NCI-H460 (cell line): ENCODE data around the gene KLC3. TPM values are rescaled to one million over a fixed set of nuclear protein-coding genes. Genes with fewer than 3 reads are reported as not detected.
"Not testable (repeated sequence)": the region's sequence is repeated elsewhere in the genome, so short reads cannot be mapped to it uniquely, and the experiment has no call there.

Experiments used
- DNase-seq: peaks from one replicate; pipeline ENCODE4 v3.0.0-alpha.2; 2016; ENCODE audit warnings: low read depth; ENCODE audit errors: extremely low read depth
- total RNA-seq: library from RNA; depleted of rRNA; stranded (reverse); fragments of >200 nt; shearing (Covaris generic); gene quantifications from 2 replicates; pipeline ENCODE4 v1.2.3, GENCODE V29; 2014

Gene KLC3
- total RNA-seq, 1 experiment from 2014 or later: 0.87 TPM

DNA sequence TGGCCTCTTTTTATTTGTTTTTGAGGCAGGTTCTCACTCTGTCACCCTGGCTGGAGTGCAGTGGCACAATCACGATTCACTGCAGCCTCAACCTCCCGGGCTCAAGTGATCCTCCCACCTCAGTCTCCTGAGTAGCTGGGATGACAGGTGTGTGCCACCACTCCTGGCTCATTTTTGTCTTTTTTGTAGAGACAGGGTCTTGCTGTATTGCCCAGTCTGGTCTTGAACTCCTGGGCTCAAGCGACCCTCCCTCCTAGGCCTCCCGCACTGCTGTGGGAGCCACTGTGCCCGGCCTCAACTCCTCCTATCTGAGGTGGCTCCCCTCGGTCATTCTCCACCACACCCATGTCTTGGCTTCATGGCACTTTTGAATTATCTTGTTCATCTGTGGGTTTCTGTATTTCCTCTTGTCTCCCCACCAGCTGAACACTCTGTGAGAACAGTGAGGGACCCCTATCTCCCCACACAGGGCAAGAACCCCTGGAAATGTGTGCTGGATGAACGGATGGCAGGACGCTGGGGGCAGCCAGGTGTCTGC lies 25.8 kb upstream of the KLC3 start:
- no peak for DNase-seq

DNA sequence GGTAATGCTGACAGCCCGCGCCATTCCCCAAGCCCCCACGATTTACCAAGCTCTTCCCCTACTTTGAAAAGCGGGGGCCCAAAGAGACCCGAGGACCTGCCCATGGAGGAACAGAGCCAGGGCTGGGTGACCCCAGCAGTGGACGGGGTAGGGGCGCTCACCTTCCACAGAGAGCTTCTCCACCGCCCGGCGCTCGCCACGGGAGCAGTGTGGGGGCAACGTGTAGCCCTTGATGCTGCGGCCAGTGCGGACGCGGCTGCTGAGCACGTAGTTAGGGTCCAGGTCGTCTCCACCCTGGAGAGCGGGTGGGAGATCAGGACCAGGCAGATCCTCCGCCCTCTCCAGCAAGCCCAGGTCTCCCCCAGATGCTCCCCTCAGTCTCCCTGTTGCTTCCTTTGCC lies 25.2 kb upstream of the KLC3 start:
- DNase-seq: no peak

DNA sequence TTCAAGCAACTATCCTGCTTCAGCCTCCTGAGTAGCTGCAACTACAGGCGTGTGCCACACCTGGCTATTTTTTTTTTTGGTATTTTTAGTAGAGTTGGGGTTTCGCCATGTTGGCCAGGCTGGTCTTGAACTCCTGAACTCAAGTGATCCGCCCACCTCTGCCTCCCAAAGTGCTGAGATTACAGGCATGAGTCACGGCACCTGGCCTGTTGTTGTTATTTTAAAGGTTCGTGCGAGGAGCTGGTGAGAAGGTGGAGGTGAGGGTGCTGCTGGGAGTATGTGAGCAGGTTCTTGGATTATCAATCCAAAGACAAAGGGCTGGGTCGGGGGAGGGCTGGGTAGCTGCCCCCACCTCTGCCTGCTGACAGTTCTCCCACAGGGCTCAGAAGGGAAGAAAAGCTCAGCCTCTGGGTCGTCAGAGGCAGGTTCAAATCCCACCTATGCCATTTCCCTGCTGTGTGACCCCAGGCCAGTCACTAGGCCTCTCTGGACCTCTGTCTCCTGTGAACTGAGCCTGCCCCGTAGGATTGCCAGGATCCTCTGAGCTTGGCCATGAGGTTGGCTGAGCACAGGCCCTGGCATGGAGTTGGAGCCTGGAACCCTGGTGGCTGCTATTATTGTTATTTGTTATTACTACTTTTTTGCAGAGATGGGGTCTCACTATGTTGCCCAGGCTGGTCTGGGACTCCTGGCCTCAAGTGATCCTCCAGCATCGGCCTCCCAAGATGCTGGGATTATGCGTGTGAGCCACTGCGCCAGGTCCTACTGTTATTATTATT lies 19.4 kb upstream of the KLC3 start:
- DNase-seq: no peak

DNA sequence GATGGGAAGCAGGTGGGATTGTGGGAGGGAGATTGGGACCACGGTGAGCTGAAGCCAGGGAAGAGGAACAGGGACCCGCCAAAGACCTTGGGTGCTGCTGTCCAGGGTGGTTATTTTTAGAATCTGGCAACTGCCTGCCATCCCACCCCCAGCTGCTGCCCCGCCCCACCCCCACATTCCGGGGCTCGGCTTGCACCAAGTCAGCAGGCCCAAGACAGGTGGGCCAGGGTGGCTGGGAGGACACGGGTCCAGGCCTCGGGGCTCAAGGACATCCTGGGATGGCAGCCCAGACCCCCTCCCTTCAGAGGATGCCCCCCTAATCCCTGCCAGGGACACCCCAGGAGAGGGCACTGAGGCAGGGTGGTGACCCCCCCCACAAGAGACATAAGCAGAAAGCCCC lies 18.7 kb upstream of the KLC3 start:
- DNase-seq: no peak

DNA sequence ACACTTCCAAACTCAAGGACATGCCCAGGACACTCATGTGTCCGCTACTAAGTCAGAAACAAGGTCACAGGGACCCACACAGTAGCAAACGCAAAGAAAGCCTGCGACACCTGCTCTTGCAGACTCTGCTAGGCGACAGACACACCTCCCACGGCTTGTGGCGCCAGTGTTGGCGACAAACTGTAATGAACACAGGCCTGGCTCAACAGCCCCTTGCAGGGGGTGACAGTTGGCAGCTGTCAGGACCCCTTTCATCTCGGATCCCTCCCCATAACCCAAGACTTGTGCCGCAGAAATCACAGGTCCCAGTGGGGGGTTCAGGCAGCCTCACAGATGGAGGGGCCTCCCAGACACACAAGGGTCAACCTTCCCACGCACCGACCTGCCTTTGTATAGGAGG lies 18.2 kb upstream of the KLC3 start:
- no peak for DNase-seq

DNA sequence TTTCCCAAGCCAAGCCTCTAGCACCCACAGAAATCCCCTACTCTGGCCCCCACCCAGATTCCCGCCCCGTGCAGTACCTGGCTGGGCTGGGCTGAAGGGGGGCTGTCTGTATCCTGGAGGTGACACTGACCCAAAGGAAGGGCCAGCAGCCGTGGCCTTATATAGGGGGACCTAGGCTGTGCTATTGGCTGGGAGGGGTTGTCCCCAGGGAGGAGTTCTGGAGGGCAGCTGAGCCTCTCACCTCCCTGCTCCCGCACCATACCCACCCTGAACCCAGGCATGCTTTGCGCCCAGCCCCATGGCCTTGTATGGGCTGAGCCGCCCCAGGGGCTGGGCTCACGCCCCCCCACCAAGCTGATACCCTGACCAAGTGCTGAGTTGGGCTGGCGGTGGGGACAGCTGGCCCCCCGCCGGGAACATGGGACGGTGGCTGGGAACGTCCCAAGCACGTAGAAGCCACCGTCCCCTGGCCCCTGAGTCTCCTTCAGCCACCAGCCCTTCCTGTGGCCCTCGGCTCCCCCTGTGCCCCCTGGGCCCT lies 17.7 kb upstream of the KLC3 start, which contains the start of gene CKM:
Gene CKM, minus strand, starts transcription at position 132 of the 538 bp plus-strand sequence. CDS start 3,162 bp downstream, outside the sequence.
- no peak for DNase-seq

DNA sequence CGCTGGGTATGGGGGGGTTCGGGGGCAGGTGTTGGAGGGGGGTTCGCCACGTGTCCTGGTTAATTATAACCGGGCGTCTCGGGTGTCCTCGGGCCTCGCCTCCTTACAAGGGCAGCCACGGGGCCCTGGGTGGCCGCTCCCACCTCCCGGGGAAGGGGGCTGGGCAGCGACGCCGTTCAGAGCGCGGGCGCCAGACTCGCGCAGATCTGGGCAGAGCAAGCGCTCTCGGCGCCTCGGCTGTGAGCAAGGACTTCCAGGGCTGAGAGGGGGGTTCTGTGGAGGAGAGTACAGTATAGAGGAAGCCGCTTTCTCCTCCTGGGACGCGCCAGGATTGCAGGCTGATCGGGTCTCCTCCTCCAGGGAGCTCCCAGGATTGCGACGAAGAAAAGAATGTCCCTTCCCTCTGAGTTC lies 16.9 kb upstream of the KLC3 start:
- DNase-seq: no peak

DNA sequence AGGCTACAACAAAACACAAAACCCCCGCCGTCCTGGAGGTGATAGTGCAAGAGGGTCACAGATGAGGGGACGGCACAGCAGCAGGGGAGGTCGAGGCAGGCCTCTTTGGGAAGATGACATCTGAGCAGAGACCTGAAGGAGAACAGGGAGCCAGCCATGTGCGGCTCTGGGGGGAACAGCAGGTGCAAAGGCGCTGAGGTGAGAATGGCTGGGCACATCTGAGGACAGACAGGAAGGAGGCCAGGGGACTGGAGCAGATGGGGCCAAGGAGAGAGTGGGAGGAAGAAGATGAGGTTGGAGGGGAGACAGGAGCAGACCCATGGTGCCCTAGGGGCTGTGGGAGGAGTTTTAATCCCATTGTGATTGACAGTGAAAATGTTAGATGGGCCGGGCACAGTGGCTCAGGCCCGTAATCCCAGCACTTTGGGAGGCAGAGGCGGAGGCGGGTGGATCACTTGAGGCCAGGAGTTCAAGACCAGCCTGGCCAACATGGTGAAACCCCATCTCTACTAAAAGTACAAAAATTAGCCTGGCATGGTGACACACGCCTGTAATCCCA lies 16.1 kb upstream of the KLC3 start:
- DNase-seq: no peak

DNA sequence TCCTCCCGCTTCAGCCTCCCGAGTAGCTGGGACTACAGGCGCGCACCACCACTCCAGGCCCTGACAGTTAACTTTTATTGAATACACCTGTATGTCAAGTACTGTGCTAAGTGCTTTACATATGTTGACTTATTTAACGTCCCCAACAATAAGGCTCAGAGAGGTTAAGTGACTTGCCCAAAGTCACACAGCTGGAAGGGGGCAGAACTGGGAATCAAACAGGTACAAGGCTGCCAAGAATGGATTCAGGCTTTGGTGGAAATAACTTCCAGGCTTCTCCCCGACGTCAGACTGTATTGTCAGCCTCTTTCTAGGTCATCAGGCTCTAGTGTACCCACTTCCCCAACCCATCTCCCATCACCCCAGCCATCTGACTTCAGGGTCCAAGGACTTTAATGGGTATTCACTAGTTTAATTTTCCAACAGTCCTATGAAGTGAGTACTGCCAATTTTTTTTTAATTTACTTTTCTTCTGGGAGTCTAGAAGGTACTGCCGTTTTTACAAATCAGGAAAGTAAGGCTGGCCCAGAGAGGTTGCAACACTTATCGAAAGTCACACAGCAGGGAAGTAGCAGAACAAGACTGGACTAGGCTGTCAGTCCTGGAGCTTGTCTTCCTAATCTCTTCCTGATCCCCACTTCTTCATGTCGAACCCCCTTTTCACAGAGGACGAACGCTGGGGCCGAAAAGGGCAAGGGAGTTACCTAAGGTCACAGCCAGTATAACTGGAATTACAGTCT lies 13.0 kb upstream of the KLC3 start:
- DNase-seq: no peak

DNA sequence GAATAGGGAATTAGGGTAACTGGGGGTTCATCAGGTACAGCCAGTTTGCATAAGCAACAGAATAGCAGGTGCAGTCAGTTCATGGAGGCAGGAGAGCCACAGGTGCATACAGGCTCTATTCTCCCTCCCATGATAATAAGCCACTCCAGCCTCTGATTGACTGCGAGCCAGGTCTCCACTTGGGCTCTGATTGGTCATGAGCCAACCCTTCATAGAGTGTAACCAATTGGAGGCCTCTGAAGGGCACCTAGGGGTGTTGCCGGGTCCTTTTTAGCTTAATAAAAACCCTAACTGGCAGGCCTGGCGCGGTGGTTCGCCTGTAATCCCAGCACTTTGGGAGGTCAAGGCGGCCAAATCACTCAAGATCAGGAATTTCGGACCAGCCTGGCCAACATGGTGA lies 9.1 kb upstream of the KLC3 start:
- no peak for DNase-seq

DNA sequence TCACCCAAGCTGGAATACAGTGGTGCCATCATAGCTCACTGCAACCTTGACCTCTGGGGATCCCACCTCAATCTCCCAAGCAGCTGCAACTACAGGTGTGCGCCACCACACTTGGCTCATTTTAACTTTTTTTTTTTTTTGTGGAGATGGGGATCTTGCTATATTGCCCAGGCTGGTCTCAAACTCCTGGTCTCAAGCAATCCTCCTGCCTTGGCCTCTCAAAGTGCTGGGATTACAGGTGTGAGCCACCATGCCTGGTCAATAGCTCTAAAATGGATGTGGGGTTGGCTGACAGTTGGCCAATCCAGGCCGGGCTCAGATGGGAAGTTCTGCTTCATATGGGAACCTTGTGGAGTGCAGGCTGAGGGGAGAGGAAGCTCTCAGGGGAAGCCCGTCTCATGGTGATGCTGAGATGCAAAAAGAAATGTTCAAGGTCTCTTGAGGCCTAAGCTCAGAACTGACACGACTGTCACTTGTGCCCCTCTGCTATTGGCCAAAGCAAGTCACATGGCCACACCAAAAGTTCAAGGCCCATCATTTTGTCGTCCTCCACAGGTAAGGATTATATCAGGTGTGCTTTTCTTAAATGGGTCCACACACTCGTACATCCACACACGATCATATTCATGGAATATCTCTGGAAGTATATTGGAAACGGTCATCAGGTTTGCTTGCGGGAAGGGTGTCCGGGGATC lies 6.8 kb upstream of the KLC3 start:
- no peak for DNase-seq

DNA sequence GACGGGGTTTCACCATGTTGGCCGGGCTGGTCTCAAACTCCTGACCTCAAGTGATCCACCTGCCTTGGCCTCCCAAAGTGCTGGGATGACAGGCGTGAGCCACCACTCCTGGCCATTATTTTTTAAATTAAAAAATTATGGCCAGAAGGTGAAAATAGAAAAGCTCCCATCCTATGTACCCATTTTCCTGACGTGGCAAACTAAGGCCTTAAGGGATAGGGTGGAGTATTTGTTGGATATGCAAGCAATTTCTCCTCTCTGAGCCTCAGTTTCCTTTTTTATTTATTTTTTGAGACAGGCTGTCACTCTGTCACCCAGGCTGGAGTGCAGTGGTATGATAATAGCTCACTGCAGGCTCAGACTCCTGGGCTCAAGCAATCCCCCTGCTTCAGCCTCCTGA lies 5.7 kb upstream of the KLC3 start:
- DNase-seq: not testable (repeated sequence)

DNA sequence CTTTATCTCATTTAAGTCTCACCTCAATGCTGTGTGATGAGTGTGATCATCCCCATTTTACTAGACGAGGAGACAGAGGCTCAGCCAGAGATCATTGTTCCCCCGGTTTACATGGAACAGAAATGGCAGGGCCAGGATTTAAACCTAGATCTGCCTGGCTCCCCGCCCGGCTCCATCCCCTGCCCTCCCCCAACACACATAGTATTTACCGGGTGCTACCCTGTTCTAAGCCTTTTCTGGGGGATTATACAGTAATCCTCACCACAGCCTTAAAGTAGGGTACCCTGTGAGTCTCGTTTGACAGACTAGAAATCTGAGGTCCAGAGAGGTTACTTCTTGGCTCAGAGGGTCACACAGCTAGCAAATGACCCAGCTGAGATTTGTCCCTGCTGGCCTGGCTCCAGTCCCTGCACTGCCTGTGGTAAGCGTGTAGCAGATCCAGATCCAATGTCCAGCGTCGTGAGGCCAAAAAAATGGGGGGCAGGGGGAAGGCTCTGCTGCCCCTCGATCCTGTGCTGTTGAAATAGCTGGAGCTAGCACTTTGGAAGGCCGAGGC lies 3.8 kb upstream of the KLC3 start:
- DNase-seq: no peak

DNA sequence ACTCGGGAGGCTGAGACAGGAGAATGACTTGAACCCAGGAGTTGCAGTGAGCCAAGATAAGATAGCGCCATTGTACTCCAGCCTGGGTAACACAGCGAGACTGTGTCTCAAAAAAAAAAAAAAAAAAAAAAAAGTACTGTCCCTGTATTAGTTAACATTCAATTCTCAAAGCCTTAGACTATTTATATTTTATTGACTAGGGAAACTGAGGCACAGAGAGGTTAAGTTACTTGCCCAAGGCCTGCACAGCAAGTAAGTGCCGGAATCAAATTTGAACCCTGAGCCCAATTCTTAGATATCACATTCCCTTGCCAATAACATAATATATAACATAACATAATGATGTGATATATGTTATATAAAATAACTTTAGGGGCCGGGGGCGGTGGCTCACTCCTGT lies 921 bp upstream of the KLC3 start:
- no peak for DNase-seq

DNA sequence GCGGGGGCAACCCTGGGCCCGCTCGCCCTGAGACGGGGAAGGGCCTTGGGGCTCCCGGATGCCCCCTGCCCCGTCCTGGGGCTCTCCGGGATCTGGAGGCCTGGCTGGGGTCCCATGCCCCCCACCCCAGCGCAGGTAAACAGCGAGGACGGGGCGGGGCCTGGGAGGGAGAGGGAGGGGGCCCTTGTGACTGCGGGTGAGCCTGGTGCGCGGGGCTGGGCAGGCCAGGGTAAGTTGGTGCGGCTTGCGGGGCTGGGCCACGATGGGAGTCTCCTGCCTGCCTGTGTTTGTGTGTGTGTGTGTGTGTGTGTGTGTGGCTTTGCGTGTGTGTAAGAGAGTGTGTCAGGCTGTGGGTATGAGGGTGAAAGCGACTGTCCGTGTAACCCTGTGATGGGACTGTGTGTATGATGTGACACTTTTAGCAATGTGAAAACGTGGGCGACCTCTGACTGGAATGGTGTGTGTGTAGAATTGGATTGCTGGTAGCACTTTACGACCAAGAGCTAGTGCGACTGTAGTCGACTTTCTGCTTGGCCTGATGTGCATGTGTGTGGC lies 426 bp downstream of the KLC3 start:
- DNase-seq: no peak

DNA sequence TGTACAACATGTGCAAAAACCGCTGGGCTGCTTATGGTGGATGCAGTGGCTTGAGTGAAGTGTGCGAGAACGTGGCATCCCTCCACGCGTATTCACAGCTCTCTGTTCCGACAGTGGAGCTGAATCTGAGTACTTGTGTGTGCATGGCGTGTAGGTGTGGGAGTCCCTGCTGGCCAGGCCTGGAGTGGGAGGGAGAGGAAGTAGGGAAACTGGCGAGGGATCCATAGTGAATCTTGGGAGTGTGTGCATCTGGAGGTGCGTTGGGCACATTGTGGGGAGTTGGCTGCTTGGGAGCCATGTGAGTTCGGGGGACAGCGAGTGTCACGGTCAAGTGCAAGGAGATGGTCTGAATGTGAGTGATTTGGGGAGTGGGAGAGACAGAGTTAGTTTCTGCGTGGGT lies 2.4 kb downstream of the KLC3 start:
- no peak for DNase-seq

DNA sequence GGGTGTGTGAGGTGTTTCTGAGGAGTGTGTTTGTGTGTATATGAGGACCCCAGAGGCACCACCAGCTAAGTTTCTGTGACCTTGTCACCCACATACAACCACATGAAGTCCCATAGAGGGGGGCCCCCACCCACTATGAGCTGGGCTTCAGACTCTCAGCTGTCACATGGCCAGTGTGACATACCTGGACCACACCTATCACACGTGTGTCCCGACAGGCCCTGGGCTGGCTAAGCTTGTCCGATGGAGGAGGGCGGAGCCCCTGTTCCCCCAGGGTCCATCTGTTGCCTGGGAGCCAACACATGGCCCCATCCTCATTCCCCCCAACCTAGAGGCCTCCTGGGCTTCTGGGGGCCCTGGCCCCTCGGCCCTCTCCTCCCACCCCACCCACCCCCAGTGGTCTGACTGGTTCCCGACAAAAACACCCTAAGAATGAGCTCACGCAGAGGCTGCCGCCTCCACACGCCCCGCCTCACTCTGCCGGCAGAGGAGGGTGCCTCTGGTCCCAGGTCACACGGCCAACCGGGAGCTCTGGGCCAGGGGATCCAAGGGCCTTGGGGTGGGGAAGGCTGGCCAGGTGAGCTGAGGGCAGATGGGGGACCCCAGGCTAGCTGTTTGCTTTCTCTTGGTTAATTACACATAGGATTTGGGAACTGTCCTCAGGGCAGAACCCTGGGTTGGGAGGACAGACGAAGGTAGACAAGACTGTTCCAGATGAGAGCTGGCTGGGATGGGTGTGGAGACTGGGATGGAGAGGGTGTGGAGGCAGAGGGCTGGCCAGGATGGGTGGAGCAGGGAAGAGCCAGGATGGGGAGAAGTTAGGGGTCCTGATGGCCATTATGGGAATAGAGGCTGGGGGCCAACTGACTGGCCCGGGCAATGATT lies 4.3 kb downstream of the KLC3 start:
- DNase-seq: no peak

DNA sequence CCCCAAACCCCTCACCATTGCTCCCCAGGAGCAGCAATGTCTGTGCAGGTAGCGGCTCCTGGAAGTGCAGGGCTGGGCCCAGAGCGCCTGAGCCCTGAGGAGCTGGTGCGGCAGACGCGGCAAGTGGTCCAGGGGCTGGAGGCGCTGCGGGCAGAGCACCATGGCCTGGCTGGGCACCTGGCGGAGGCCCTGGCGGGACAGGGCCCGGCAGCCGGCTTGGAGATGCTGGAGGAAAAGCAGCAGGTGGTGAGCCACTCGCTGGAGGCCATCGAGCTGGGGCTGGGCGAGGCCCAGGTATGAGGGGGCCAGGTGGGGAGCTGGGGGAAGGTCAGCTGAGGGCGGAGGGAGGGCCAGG lies 4.9 kb downstream of the KLC3 start:
- no peak for DNase-seq

DNA sequence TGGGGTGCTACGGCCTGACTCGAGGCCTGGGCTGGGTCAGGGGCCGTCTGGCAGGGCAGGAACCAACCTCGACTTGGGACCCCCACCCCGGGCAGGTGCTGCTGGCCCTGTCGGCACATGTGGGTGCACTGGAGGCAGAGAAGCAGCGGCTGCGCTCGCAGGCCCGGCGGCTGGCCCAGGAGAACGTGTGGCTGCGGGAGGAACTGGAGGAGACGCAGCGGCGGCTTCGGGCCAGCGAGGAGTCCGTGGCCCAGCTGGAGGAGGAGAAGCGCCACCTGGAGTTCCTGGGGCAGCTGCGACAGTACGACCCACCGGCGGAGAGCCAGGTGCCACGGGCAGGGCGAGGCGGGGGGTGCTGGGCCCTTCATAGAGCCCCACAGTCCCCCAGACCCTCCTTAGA lies 5.9 kb downstream of the KLC3 start:
- no peak for DNase-seq
